Measurements from ENCODE around the gene TPRN.

DNA sequence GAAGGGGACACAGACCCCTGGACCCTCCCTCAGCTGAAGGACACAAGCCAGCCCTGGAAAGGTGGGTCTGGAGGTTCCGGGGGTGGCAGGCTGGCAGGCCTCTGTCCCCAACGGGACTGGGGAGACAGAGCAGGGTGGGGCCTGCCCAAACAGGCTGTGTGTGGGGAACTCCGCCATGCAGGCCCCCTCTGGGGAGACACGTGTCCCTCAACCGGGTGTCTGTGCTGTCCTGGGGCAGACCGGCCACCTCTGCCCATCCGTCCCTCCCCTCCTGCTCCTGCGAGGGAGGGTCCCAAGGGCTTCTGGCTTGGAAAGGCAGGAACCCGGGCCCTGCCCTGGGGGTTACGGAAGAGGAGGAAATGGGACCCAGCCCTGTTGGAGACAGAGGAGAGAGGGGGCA is 31.6 kb upstream of the TPRN start:
- TF ChIP-seq CTCF (IDR thresholded peaks at IDR 0.05) (no peak), POLR2A (IDR thresholded peaks at IDR 0.05) (no peak)

All from esophagus squamous epithelium (tissue), 4 donors.